Germinal center (tissue), 1 donor: Measurements from ENCODE around the gene ARL15.
"Not testable (repeated sequence)": the region's sequence is repeated elsewhere in the genome, so short reads cannot be mapped to it uniquely, and the experiment has no call there.

ENCODE experiments used
- DNase-seq: peaks from one replicate; pipeline ENCODE4 v3.0.0; 2012; ENCODE audit warnings: mixed read lengths, low spot score

Gene ARL15

DNA sequence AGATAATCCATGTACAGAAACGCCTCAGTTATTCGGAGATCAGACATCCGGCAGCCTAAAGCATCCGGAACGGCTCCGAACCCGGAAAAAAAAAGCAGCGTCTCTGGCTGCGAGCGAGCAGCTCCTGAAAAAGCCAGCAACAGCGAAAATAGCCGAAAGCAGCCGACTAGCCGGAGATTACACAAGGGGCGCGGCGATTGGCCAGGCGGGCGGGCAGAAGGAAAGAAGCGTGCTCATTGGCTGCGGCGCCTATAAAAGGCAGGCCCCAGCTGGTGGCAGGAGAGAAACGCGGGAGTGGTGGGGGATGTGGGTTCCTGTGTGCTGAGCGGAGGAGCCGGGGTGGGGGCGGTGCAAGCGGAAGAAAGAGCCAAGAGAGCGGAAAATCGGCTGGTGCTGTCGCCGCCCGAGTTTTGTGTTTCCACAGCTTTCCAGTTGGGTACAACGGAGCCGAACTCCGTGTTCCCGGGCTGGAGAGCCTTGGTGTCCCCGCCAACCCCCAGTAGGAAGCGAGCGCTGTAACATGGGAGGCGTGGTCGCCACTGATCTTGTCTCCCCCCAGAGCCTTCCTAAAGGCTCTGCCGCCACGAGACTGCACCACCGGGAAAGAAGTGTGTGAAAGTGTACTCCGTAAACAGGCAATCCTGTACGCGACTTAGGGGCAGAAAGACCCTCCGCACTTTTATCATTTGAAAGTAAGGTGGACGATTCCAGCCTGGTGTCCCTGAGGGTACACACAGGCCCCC lies at the start of gene ARL15:
TSS of gene ARL15 (minus strand) at position 141 of the 743 bp plus-strand sequence.
- DNase-seq: peak; percentile 99

DNA sequence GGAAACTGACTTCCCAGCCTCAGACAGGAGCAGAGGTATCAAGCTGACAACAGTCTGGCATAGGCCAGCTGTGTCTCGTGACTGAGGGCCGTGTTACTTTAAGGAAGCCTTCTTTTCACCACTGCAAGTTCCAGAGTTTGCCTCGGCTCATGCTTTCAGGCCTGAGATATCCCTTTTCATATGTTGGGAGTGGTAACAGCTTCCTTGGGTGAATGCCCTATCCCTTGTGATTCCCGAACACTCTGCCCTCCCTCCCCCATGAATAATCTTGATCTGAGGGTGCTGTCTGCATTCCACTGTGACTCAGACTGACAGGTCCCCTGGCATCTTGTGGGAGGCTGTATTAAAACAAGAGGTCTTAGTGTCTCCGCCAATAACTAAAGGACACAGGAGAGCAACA lies 49.7 kb upstream of the ARL15 start:
- DNase-seq: no peak

DNA sequence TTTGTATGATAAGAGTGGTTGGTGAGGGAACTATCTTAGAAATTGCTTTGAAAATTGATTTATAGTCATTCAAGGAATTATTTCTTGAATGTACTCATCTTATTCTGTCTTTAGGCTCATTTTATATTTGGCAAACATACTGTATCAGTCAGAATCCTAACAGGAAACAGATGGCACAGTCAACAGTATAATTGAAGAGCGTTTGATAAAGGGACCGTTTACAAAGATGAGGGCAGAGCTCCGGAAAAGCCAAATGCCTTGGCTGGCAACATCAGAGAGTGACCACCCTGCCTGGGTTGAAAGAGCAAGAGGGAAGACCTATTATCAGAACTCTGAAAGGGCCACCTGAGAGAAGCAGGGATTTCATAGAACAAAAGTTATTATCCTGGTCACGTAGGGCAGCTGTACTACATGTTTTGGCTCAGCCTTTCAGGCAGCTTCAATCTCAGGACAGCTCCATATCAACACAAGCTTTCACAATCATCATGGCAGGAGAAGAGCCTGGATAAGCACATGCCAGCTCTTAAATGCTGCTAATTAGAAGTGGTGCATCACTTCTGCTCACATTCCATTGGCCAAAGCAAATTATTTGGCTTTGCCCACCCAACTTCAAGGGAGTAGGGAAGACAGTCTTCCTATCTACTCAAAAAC lies 47.2 kb upstream of the ARL15 start:
- DNase-seq: no peak

DNA sequence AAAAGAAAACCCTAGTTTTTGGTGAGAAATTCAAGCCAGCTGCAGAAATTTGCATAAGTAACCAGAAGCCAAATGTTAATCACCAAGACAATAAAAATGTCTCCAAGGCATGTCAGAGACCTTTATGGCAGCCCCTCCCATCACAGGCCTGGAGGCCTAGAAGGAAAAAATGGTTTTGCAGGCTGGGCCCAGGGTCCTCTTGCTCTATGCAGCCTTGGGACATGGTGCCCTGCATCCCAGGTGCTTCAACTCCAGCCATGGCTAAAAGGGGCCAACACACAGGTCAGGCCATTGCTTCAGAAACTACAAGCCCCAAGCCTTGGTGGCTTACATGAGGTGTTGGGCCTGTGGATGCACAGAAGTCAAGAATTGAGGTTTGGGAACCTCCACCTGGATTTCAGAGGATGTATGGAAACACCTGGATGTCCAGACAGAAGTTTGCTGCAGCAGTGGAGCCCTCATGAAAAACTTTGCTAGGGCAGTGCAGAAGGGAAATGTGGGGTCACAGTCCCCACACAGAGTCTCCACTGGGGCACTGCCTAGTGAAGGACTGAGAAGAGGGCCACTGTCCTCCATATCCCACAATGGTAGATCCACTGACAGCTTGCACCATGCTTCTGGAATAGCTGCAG lies 43.7 kb upstream of the ARL15 start:
- not testable (repeated sequence) for DNase-seq

DNA sequence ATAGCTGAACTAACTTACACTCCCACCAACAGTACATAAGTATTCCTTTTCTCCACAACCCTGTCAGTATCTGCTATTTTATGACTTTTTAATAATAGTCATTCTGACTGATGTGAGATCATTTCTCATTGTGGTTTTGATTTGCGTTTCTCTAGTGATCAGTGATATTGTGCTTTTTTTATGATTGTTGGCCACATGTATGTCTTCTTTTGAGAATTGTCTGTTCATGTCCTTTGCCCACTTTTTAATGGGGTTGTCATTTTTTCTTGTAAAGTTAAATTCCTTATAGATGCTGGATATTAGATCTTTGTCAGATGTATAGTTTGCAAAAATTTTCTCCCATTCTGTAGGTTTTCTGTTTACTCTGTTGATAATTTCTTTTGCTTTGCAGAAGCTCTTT lies 42.2 kb upstream of the ARL15 start:
- not testable (repeated sequence) for DNase-seq

DNA sequence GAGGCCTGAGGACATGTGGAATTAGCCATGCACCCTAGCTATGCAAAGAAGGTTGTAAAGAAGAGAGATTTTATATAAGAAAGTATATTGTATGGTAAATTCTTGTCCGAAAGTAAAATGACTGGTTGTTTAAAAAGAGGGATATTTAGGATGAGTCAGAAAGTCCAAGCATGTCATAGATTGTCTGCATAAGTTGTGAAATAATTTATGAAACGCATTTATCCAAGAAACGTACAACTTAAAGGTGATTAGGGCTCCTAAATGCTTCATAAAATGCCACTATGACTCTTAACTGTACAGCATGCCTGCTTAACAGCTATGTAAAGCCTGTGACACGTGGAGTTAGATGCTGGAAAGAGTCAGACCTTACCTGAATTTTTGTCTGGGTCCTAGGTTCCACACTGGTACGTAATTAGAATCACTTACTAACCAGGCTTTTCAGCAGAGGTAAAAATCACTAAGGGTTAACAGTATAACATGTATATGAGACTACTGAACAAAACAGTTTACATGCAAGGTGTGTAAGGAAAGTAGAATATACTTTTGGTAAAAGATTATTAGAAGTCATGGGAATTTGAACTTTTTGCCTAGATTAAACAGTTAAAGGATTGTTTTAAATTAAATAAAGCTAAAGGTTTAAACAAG lies 37.0 kb upstream of the ARL15 start:
- DNase-seq: no peak

DNA sequence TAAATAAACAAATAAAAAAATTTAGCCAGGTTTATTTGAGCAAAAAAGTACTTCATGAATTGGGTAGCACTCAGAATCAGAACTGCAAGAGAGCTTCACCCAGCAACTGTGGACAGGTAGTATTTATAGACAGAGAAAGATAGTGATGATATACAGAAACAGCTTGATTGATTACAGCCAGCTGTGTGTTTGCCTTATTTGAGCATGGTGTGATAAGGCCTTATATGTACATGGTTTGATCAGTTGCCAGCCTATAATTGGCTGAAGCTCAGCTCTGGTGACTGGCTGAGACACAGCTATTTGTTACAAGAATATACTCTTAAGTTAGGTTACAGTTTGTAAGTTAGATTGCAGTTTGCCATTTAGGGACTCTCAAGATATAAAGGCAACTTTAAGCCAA lies 34.3 kb upstream of the ARL15 start:
- no peak for DNase-seq

DNA sequence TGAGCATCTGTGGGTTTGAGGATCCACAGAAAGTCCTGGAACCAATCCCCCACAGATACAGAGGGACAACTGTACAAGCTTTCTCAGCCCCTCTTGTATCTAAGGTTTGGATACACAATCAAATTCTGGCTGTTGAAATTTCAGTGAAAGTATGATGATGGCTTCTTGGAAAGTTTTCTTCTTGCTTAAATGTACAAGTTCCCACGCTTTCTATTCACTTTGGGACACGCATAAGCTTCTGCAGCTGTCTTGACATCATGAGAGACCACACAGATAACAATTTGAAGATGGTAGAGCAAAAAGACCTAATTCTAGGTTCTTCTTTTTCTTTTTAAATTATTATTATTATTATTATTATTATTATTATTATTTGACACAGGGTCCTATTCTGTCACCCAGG lies 31.6 kb upstream of the ARL15 start:
- DNase-seq: no peak

DNA sequence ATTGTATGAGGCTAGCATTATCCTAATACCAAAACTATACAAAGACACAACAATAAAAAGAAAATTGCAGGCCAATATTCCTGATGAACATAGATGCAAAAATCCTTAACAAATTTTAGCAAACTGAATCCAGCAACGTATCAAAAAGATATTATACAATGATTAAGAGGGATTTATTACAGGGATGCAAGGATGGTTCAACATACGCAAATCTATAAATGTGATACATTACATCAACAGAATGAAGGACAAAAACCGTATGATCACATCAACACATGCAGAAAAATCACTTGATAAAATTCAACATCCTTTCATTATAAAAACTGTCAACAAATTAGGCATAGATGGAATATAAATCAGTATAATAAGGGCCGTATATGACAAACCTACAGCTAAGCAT lies 27.1 kb upstream of the ARL15 start:
- DNase-seq: no peak

DNA sequence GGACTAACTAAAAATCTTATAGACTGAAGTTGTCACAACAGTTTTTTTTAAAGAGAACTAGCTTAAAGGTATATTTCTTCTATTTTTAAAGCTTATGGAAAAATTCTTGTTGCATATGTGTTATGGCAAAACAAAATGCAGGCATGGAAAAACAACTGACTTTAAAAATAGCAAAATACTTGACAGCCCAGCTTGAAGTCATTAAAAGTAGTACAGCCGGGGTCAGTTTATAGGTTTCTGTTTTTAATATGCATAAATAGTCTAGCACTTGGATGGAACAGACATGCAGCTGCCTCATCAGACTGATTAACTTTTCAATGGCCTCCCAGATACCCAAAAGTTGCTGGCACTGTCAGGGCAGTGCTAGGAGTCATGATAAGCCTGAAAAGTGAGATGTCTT lies 22.3 kb upstream of the ARL15 start:
- DNase-seq: no peak

DNA sequence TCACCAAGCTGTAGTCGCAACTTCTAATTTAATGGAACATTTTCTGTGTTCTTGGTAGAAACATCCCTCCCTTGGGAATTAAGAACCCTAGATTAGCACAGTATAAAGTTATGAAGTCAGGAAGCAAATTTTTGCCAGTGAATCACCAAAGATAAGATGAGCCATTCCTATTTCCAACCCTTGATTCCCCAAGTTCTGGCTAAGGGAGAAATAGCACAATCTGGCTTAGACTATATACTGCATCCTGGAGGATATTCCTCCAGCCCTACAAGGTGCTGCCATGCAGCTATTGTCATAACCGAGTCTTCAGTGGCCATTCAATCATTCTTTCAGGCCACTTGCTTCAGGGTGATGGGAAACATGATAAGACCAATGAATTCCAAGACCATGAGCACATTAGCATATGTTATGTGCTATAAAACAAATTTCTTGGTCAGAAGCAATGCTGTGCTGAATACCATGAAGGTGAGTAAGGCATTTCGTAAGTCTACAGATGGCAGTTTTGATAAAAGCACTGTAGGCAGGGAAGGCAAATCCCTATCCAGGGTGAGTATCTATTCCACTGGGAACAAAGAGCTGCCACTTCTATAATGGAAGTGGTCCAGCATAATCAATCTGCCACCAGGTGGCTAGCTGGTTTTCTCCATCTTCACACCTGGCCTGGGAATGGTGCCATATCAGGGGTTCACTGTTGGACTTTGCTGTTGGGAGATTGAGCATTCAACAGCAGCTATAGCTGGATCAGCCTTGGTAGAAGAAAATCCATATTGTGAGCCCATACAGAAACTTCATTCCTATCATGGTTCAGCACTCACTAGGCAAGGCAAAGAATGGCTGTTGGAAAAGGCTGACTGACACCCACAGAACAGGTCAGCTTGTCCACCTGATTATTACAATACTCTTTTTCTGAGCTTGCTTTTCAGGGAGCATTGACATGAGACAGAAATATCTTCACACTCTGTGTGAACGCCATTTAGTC lies 19.6 kb upstream of the ARL15 start:
- no peak for DNase-seq

DNA sequence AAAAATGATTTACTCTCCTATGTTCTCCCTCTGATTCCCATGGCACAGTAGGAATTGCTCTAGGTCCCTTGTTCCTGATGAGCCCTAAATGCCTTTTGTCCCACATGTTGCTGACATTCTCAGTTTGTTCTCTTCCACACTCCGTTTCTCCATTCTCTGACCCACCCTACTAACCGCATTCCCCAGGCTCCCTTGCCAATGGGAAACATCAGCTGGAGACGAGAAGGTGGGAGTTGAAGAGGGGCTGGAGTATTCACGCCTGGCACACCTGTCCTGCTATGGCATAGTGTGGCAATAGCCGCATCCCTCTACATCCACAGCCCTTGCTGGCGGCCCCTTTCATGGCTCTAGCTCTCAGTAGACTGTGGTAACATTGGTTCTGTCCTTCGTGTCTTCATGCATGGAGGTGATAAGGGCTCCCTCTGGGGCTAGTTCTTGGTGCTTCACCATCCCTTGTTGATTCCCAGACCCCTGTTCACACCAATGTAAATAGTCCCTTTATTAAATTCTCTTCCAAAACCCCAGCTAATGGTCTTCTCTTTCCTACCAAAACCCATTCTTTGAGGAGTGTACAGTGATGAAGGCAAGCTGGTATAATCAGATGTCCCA lies 16.4 kb upstream of the ARL15 start:
- no peak for DNase-seq

DNA sequence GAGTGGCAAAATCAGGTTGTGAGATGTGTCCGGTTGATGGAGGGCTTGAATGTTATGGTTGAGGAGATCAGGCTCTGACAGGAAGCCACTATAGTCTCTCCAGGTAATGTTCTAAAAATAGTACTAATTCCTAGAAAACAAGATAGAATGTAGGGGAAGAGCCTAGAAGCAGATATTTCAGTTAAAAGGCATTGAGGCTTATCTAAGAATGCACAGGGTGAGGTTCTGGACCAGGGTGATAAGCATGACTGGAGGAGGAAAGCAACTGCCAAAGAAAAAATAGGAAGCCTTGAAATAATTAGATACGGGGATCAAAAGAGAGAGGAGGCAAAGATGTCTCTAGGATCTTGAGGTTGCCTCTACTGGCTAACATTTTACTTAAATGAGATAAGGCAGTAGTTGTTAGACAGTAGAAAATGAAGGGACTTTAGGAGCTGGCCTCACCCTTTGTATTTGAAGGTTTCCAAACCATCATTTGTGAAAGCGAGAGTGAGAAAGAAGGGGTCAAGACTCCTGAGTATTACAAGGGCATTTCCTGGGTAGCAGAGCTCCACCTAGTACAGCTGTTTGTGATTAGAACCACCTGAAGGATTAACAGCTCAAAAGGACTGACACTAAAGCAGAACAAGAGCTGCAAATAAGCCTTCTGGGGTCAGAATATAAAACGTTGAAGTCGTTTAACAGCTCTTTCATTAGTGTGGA lies 15.4 kb upstream of the ARL15 start:
- no peak for DNase-seq

DNA sequence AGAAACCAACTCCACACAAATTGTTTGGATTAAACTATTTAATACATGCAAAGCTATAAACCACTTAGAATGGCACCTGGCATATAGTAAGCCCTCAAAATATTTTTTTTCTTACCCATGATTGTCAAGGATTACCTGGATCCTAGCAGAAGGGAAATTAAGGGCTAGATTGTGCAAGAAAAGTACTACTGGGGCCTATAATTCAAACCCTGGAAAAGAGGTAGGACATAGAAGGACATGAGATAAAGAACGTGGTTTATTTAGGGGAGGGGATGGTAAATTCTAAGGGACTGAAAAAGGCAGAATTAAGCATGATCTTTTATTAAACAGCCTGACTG lies 14.9 kb upstream of the ARL15 start:
- no peak for DNase-seq

DNA sequence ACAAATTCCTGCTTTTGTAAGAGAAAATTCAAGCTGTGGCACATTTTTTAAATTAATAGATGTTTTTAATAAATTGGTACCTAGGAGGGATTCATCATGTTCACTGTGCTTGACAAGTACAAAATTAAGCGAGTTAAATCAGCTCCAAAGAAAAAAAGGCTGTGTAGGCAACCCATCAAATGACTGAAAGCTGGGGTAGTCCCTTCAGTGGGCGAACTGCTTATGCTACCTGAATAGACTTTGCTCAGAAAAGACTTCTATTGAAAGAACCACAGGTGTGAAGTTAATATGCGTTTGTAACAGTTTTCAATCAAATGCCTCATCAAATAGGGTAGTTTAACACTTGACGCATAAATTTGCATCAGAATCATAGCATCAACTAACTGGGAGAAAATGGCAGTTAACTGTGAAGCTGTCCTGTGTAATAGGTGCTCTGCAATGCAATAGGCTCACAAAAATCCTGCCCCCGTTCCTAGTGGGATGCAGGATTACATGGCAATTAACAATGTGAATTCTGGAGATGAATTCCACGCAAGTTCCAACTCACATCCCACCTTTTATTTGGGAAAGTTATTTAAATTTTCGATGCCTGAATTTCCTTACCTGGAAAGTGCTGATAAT lies 14.4 kb upstream of the ARL15 start:
- DNase-seq: no peak

DNA sequence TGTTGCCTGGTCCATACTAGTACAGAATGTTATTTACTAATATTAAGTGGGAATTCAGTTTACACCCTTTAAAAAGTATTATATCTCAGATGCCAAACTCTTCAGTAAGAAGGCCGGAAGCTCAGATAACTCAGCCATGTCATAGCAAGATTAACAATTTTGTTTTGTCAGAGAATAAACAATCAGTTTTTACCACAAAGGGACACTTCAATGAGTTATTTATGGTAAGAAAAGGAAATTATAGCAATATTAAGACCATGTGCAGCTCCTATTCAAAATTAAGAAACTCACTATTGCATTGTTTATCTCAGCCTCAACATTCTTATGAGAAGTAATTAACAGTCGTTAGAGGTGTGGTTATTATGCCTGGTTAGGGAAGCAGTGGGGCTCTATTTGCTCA lies 13.1 kb upstream of the ARL15 start:
- no peak for DNase-seq

DNA sequence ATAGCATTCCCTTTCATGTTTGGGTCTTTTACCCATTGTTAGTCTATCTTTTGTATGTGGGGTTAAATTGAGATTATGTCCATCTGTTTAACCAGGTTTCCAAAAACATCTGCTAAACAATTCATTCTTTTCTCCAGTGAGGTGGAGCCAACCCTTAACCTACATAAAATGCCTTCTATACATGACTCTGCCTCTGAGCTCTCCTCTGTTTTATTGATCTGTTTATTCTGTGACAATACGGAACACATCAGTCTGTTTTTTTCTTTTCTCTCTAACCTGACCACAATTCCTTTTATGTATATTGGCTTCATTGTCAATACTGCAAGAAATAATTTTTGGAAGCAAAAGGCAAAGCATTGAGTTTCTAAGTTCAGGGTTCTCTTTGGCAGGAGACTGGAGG lies 9.9 kb upstream of the ARL15 start:
- DNase-seq: no peak

DNA sequence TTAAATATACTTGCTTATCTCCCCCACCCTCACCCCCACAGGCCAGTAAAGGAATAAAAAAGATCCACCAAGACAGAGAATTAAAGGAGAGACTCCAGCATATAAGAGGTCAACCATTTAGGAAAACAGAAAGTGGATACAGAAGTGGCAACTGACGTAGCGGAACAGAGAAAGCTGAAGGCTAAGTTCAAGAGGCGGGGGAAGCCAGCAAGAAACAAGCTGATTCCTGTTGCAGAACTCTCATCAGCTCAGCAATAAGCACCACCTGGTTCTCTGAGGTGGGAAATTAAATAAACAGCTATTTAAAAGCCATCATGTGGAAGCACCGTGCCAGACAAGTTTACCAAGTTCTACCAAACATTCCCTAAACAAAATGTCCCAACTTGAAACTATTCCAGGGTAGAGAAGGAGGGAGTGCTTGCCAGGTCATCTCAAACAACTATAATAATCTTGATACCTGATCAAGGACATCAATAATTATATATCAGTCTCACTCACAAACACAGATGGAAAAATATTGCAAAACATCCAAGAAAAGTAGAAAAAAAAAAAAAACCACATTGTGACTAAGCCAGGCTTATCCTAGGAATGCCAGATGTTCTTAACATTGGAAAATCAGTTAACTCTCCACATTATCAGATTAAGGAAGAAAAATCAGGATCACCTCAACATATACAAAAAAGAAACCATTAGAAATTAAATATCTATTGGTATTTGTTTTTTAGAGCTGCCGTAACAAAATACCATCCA lies 7.3 kb upstream of the ARL15 start:
- DNase-seq: no peak

DNA sequence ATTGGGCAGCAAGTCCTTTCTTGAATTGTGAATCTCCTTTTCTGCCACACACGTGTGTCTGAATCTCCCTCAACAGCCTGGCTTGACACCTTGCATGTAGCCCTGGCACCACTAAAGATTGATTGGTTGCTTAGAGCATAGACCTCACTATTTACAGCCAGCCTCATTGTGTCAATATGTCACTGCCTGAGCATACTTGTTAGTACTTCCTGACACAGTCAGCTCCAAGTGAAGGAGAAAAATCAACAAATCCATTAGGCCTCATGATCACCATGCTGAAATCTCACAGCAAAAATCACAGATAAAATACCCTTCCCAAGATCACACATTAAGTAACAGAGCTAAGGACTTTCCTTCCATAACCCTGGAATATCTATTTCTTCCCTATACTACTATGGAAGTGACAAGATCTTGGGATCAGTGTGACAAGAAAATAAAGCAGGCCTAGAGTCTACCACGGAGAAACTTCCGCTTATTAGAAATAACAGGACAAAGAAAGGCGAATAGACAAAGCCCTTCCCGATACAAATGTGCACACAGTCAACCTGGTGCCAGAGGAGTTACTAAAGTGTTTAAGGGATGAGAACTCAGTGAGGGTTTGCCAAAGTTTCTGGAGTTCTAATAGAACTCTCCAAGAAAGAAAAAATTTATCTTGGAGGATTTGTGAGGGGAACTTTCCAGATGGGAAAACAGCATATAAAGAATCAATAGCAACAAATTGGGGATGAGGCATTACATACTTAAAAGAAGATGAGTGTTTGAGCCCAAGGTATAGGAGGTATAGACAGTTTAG lies 5.6 kb upstream of the ARL15 start:
- DNase-seq: no peak
